Esophagus squamous epithelium (tissue), 4 donors: Measurements from ENCODE around the gene BMERB1.

Source experiments
- POLR2A ChIP-seq, 4 donors: fragments of 450-650 bp; IDR thresholded peaks; one replicate each; pipeline ENCODE4 v1.6.1; 2017; ENCODE audit warnings: antibody characterized with exemption in 4 of 4, mild to moderate bottlenecking in 4 of 4, moderate library complexity in 3 of 4
- TF ChIP-seq, protein P1 (sequence below), 6 experiments: fragments of 450-650 bp in 4 of 6; fragments of 200-600 bp in 2 of 6; sonication (generic) in 2 of 6; IDR thresholded peaks; one replicate each; pipeline ENCODE4 v1.5.1; 2016 to 2019; ENCODE audit warnings: antibody characterized with exemption in 6 of 6, mild to moderate bottlenecking in 4 of 6, moderate library complexity in 4 of 6

DNA sequence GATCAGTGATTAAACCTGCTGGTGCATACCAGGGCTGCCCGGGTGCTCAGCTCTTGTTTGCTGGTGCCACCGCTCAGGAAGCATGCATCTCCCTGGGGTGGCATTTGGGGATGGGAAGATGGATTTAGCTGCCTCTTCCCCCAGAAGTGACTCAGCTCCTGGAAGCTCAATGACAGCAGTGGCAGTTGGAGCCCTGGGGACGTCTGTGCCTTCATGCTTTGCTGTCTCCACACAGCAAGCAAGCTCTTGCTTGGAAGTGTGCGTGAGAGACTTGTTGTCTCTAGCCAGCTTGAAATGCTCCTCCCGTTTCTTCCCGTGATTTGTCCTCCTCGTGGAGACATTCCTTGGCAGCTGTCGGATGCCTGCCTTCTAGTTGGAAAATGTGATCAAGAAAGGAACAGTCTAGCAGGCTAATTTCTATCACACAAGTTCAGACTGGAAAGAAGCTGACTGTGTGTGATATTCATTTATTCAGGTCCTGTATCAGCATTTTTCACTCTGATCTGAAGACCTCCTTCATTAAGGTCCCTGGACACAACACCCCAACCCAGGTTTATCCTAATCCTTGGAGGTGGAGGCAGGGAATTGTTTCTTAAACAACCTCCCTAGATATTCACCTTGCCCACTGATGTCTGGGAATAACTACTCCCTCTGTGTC lies 73.0 kb downstream of the BMERB1 start:
- TF ChIP-seq, protein P1, sequence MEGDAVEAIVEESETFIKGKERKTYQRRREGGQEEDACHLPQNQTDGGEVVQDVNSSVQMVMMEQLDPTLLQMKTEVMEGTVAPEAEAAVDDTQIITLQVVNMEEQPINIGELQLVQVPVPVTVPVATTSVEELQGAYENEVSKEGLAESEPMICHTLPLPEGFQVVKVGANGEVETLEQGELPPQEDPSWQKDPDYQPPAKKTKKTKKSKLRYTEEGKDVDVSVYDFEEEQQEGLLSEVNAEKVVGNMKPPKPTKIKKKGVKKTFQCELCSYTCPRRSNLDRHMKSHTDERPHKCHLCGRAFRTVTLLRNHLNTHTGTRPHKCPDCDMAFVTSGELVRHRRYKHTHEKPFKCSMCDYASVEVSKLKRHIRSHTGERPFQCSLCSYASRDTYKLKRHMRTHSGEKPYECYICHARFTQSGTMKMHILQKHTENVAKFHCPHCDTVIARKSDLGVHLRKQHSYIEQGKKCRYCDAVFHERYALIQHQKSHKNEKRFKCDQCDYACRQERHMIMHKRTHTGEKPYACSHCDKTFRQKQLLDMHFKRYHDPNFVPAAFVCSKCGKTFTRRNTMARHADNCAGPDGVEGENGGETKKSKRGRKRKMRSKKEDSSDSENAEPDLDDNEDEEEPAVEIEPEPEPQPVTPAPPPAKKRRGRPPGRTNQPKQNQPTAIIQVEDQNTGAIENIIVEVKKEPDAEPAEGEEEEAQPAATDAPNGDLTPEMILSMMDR (IDR thresholded peaks at IDR 0.05) = no peak
- TF ChIP-seq POLR2A (IDR thresholded peaks at IDR 0.05) = no peak
